Activated CD4-positive, alpha-beta T cell treated with anti-CD3 and anti-CD28 coated beads, Interleukin-2, Interleukin-6, amounts not matched to agents 100 ng/mL and 50 ng/mL, durations not matched to agents 16 hours and 8 hours (primary cell): Measurements from ENCODE around the gene ARMC7.
"Not testable (repeated sequence)": the region's sequence is repeated elsewhere in the genome, so short reads cannot be mapped to it uniquely, and the experiment has no call there.

Experiments
- DNase-seq: peaks from one replicate; pipeline ENCODE4 v3.0.0-alpha.2; 2020

The ARMC7 gene

GRCh38 chr17:75103601-75104554, 5.9 kb upstream of the ARMC7 start:
- DNase-seq, result no peak

- peak; percentile 42 for DNase-seq
These were observed 4.4 kb upstream of the ARMC7 start for GRCh38 chr17:75105126-75106080.

GRCh38 chr17:75108193-75108592, 1.6 kb upstream of the ARMC7 start:
- DNase-seq, result no peak

DNA sequence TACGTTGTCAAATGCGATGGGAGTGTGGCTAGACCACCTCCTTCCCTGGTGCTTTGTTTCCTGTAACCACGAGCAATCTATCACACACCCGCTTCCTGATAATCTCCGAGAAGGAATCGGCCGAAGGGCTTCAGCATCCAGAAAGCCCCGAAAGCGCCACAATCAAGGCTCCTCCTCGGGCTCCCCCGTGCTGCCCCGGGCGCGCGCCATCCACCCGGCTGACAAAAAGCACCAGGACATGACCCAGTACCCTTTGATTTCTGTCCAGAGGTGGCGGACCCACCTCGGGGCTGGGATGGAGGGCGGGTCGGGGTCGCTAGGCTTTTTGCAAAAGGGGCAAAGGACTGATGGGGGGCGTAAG, 743 bp upstream of the ARMC7 start:
- DNase-seq, result no peak

GRCh38 chr17:75110234-75110937, 617 bp downstream of the ARMC7 start:
- peak; percentile 20 for DNase-seq

DNA sequence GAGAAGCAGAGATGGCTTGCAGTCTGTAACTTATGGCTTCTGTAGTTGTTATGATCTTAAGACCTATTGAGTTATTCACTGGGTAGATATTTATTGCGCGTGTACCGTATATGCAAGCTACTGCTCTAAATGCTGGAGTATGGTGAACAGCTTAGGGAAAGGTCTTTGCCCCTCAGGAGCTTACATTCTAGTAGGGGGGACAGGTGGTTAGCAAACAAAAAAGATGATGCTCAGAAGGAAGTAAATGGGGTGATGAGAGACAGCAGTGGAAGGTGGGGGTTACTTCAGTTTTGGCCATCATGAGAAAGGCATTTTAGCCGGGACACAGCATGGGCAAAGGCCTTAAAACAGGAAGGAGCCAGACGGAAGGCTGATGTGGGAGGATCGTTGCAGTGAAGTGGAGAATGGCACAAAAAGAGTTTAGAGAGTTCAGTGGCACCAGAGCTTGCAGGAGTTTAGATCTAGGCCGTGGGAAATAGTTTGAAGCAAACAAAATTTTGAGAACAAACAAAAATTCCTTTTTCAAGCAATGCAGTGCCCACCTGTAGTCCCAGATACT, 2.1 kb downstream of the ARMC7 start:
- no peak for DNase-seq

GRCh38 chr17:75113798-75114551, 4.2 kb downstream of the ARMC7 start:
- peak; percentile 95 for DNase-seq

GRCh38 chr17:75114552-75115314, 5.0 kb downstream of the ARMC7 start:
- DNase-seq, result no peak

GRCh38 chr17:75115555-75115954, 5.8 kb downstream of the ARMC7 start:
- DNase-seq, result no peak

DNA sequence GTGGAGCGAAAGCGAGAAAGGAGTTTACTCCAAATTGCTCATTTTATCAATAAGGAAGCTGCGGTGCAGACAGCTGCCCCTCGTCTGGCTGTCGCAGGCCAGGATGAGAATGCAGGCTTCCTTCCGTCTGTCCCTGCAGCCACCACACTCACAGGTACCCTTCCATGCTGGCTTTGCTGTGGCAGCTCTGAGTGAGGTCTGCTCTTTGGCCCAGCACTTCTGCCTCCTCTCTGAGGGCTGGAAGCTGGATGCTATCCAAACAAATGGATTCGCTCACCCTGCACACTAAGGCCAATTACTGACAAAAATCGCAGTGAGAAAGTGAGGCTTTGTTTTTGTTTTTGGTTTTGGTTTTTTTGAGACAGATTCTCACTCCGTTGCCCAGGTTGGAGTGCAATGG, 7.0 kb downstream of the ARMC7 start:
- DNase-seq, result no peak

GRCh38 chr17:75118307-75118706, 8.5 kb downstream of the ARMC7 start:
- DNase-seq, result no peak

DNA sequence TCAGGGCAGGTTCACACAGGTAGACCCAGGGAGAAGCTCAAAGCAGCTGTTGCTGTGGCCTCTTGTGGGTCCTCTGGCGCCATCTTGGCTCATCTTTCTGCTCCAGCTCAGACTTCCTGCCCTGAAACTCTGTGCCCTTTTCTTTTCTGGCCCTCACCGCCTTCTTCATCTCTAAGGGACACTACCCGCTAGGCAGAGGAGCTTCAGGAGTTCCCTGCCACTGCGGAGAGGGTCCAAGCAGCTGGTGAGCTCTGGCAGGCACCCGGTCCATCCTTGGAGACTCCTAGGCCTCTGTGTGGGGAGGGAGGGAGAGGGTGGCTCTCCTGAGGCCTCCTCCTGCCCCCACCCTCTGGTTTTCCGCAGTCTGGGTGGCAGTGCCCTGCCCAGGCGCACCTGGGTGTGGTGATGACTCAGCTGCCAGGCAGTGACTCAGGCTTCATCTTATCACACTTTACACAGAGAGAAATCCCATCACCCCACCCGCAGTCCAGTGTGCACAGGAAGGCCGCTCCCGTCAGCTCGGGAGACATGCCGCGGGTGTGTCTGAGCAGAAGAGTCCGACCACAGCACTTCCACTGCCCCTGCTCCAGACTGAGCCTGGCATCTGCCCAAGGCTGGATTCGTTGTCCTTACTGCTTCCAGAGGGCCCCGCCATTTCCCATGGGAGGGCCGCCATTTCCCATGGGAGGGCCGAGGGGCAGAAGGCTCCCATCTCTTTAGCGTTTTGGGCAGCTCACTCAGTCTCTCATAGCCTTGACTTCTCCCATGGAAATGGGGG, 14.5 kb downstream of the ARMC7 start:
- DNase-seq, result peak; percentile 87

DNA sequence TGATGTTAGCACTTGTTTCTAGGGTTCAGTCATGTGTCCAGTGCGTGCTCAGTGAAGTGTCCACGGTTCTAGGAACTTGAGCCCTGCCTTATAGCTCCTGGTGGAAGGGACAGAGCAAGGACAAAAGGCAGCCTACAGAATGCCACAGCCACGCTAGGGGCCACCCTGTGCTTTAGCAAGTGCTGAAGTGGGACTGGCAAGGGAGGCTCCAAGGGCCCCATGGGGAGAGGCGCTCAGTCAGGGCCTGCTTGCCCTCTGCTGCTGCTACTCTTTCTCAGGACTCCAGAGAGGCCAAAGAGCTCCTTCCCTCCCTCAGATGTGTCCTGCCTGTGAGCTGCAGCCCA, 15.0 kb downstream of the ARMC7 start:
- no peak for DNase-seq

- DNase-seq, result peak; percentile 26
These were observed 16.2 kb downstream of the ARMC7 start for GRCh38 chr17:75125984-75126383.

DNA sequence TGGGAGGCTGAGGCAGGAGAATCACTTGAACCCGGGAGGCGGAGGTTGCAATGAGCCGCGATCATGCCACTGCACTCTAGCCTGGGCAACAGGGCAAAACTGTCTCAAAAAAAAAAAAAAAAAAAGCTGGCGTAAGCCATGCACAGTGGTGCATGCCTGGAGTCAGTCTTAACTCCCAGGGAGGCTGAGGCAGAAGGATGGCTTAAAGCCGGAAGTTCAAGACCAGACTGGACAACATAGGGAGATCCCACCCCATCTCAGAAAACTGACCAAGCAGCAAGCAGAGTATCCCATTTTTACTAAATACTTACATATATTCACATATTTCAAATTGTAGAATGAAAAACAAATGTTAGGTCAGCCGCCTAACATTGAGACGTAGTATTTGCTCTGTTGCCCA, 17.2 kb downstream of the ARMC7 start:
- DNase-seq, result no peak

- DNase-seq, result not testable (repeated sequence)
These were observed 18.2 kb downstream of the ARMC7 start for GRCh38 chr17:75127936-75128335.

GRCh38 chr17:75128694-75129505, 19.1 kb downstream of the ARMC7 start:
- DNase-seq, result no peak

DNA sequence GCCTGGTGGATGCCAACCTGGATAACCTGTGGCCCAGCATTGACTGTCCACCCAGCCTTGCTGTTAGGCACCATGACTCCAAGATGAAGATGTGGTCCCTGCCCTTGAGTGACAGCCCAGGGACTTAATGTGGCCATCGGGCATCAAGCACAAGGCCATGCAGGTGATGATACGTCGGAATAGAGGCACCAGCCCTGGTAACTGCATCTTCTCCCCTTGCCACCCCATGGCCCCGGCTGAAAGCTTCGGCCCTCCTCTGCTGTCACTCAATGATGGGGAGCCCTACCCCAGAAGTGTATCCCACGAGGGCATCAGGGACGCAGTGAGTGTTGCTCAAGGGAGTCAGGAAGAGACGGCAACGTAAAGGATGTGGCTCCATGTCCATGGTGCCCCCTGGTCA, 19.8 kb downstream of the ARMC7 start:
- no peak for DNase-seq

DNA sequence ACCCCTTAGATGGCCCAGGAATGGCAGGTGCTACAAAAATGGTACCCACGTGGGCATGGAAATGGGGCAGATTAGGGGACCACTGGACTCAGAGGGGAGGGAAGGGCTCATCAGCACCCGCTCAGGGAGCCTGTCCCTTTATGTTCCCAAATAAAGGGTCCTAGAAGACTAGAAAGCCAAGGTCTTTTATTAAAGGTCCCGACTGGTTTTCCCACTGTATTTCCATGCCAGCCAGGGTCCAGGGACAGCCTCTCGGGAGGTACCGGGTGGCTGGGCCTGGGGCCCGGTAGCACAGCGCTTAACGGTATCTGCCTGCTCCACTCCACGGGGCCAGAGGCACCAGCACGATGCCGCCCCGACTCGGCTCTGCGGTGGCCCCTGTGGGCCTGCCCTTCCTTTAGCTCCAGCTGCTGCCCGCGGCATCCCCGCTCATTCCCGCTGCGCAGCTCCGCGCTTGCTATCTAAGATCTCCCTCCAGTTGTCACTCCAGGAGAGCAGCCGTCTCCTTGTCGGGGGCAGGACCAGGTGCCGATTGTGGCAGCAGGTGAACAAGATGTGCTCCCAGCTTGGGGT, 20.4 kb downstream of the ARMC7 start:
- no peak for DNase-seq
